ENCODE data around the gene MYH7B. TPM values are rescaled to one million over a fixed set of nuclear protein-coding genes. Genes with fewer than 3 reads are reported as not detected.

The MYH7B gene
- total and polyA plus RNA-seq, 2 donors (not counting 3 experiments of a cell fraction or from before 2014, with no cell fraction given): 0.03 TPM; not detected in 1

GRCh38 chr20:34983995-34984735 is 28.5 kb downstream of the MYH7B start:
- CTCF ChIA-PET: interaction anchor here (0.5 to 5.7 kb wide), 3 partner anchors 109 to 112 kb away, joined by 3 to 71 read pairs (median 3); partner anchors contain the start of genes ACSS2 and GGT7
- H4K20me1 ChIP-seq (replicated peaks; ENCODE audit: control insufficient read depth, extremely low read depth, insufficient read depth, low read length): no peaks in the 10 kb centered on the region
- no peak overlapping the region for H3K4me2 ChIP-seq (ENCODE audit: insufficient read depth, low read length)
- H3K4me1 ChIP-seq (ENCODE audit: control insufficient read depth, extremely low read depth, insufficient read depth, low read length): no peaks in the 10 kb centered on the region
- H2AFZ ChIP-seq (ENCODE audit: low read depth, low read length): no peak overlapping the region
- FAIRE-seq (no peak), DNase-seq (ENCODE audit: low read depth, low spot score) (no peak)
- peaks cover 5% of the 10 kb centered on the region in 2 experiments for H3K27me3 ChIP-seq (ENCODE audit: control insufficient read depth in 2 of 2, insufficient read depth in 2 of 2, low read length in 2 of 2)
- no peaks in the 10 kb centered on the region for H3K36me3 ChIP-seq (ENCODE audit: control insufficient read depth in 2 of 2, extremely low read depth in 1 of 2, insufficient read depth in 2 of 2, low read length in 2 of 2)
- H3K9me1 ChIP-seq (replicated peaks; ENCODE audit: control insufficient read depth, extremely low read depth, insufficient read depth, low read length): no peaks in the 10 kb centered on the region
- no TSS peak for BruUV-seq (replicated peaks)
- TF ChIP-seq MAX (IDR thresholded peaks at IDR 0.05; ENCODE audit: insufficient read depth, insufficient read length) (no peak), GATA2 (IDR thresholded peaks at IDR 0.05; ENCODE audit: insufficient read depth, insufficient read length, low read depth, low read length) (no peak), POLR2A (IDR thresholded peaks at IDR 0.05; ENCODE audit: low read depth, low read length) (no peak), FOS (IDR thresholded peaks at IDR 0.05; ENCODE audit: borderline replicate concordance, insufficient read depth, low read length) (no peak), JUN (IDR thresholded peaks at IDR 0.05; ENCODE audit: borderline replicate concordance, insufficient read depth, insufficient read length, low read depth) (no peak), MYC (IDR thresholded peaks at IDR 0.05; ENCODE audit: low read depth, low read length) (no peak), EZH2 (IDR thresholded peaks at IDR 0.05; ENCODE audit: borderline replicate concordance, low read depth, low read length, severe bottlenecking) (peak; percentile 13), CTCF (IDR thresholded peaks at IDR 0.05; ENCODE audit: extremely low read depth in 1 of 2, insufficient read depth in 1 of 2, low read depth in 1 of 2, low read length in 2 of 2) (no peak)
- intact Hi-C loops (cut with micrococcal nuclease): no loop called here
- H3K79me2 ChIP-seq (ENCODE audit: control insufficient read depth, insufficient read depth, low read length): no peaks in the 10 kb centered on the region
- dilution Hi-C loops (cut with MboI; ENCODE audit: extremely low pct_ligation_motif_present, low sequenced_read_pairs): no loop called here
- no peak overlapping the region for H3K4me3 ChIP-seq (replicated peaks in 1 of 3; ENCODE audit: insufficient read depth in 1 of 3, low read depth in 1 of 3, low read length in 3 of 3)
- no peak overlapping the region for H3K27ac ChIP-seq (ENCODE audit: insufficient read depth, low read depth, low read length)
- POLR2A ChIA-PET: no interaction called here
- no peaks in the 10 kb centered on the region for H3K9me3 ChIP-seq (replicated peaks; ENCODE audit: control insufficient read depth, insufficient read depth, low read length)
- no peak overlapping the region for H3K9ac ChIP-seq (replicated peaks; ENCODE audit: extremely low read depth, insufficient read depth, low read length)
